ENCODE data around the gene EPHA6. TPM values are rescaled to one million over a fixed set of nuclear protein-coding genes. Genes with fewer than 3 reads are reported as not detected.
"Not testable (repeated sequence)": the region's sequence is repeated elsewhere in the genome, so short reads cannot be mapped to it uniquely, and the experiment has no call there.

EPHA6 gene
- total and polyA plus RNA-seq, 2 donors (not counting 3 experiments of a cell fraction or from before 2014, with no cell fraction given): not detected

DNA sequence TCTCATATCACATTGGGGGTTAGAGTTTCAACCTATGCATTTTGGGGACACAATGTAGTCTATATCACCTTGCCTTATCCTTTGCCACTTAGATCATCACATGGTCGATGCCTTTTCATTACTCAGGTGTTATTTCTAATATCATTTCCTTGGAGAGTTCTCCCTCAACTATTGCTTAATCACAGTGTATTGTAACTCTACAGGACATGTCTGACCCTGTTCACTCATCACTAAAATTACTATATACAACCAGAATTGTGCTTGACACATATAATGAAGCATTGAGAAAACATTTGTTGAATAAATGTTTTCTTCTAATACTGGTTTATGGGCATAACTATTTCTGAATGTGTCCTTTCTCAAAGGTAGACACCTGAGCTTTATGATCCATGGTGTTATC lies 207.4 kb downstream of the EPHA6 start:
- ChIA-PET CTCF (no interaction called here), POLR2A (no interaction called here)
- dilution Hi-C loops (cut with MboI; ENCODE audit: extremely low pct_ligation_motif_present, low sequenced_read_pairs): no loop called here
- no peak overlapping the region for H3K9ac ChIP-seq (replicated peaks; ENCODE audit: extremely low read depth, insufficient read depth, low read length)
- H3K4me1 ChIP-seq (ENCODE audit: control insufficient read depth, extremely low read depth, insufficient read depth, low read length): no peaks in the 10 kb centered on the region
- intact Hi-C loops (cut with micrococcal nuclease): no loop called here
- H3K9me3 ChIP-seq (replicated peaks; ENCODE audit: control insufficient read depth, insufficient read depth, low read length): peaks cover 2% of the 10 kb centered on the region
- no peak overlapping the region for H3K4me2 ChIP-seq (ENCODE audit: insufficient read depth, low read length)
- no peak for TF ChIP-seq POLR2A (IDR thresholded peaks at IDR 0.05; ENCODE audit: low read depth, low read length)
- TF ChIP-seq JUN (IDR thresholded peaks at IDR 0.05; ENCODE audit: borderline replicate concordance, insufficient read depth, insufficient read length, low read depth): no peak
- TF ChIP-seq GATA2 (IDR thresholded peaks at IDR 0.05; ENCODE audit: insufficient read depth, insufficient read length, low read depth, low read length): no peak
- no peak for TF ChIP-seq MYC (IDR thresholded peaks at IDR 0.05; ENCODE audit: low read depth, low read length)
- TF ChIP-seq, protein P1, sequence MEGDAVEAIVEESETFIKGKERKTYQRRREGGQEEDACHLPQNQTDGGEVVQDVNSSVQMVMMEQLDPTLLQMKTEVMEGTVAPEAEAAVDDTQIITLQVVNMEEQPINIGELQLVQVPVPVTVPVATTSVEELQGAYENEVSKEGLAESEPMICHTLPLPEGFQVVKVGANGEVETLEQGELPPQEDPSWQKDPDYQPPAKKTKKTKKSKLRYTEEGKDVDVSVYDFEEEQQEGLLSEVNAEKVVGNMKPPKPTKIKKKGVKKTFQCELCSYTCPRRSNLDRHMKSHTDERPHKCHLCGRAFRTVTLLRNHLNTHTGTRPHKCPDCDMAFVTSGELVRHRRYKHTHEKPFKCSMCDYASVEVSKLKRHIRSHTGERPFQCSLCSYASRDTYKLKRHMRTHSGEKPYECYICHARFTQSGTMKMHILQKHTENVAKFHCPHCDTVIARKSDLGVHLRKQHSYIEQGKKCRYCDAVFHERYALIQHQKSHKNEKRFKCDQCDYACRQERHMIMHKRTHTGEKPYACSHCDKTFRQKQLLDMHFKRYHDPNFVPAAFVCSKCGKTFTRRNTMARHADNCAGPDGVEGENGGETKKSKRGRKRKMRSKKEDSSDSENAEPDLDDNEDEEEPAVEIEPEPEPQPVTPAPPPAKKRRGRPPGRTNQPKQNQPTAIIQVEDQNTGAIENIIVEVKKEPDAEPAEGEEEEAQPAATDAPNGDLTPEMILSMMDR (IDR thresholded peaks at IDR 0.05; ENCODE audit: extremely low read depth in 1 of 2, insufficient read depth in 1 of 2, low read depth in 1 of 2, low read length in 2 of 2): no peak
- no peak for TF ChIP-seq EZH2 (IDR thresholded peaks at IDR 0.05; ENCODE audit: borderline replicate concordance, low read depth, low read length, severe bottlenecking)
- no peak for TF ChIP-seq FOS (IDR thresholded peaks at IDR 0.05; ENCODE audit: borderline replicate concordance, insufficient read depth, low read length)
- TF ChIP-seq, protein P2, sequence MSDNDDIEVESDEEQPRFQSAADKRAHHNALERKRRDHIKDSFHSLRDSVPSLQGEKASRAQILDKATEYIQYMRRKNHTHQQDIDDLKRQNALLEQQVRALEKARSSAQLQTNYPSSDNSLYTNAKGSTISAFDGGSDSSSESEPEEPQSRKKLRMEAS (IDR thresholded peaks at IDR 0.05; ENCODE audit: insufficient read depth, insufficient read length): no peak
- no peak for TF ChIP-seq POLR2AphosphoS5 (IDR thresholded peaks at IDR 0.05; ENCODE audit: insufficient read depth, low read depth, low read length)
- no peaks in the 10 kb centered on the region for H3K9me1 ChIP-seq (replicated peaks; ENCODE audit: control insufficient read depth, extremely low read depth, insufficient read depth, low read length)
- FAIRE-seq: no peak
- H3K4me3 ChIP-seq (replicated peaks in 1 of 3; ENCODE audit: insufficient read depth in 1 of 3, low read depth in 1 of 3, low read length in 3 of 3): no peak overlapping the region
- H2AFZ ChIP-seq (ENCODE audit: low read depth, low read length): no peak overlapping the region
- no peaks in the 10 kb centered on the region for H4K20me1 ChIP-seq (replicated peaks; ENCODE audit: control insufficient read depth, extremely low read depth, insufficient read depth, low read length)
- no peak for DNase-seq (ENCODE audit: low read depth, low spot score)
- H3K27me3 ChIP-seq (ENCODE audit: control insufficient read depth in 2 of 2, insufficient read depth in 2 of 2, low read length in 2 of 2): no peaks in the 10 kb centered on the region
- no TSS peak for BruUV-seq (replicated peaks)
- no peaks in the 10 kb centered on the region for H3K36me3 ChIP-seq (ENCODE audit: control insufficient read depth in 2 of 2, extremely low read depth in 1 of 2, insufficient read depth in 2 of 2, low read length in 2 of 2)
- no peaks in the 10 kb centered on the region for H3K79me2 ChIP-seq (ENCODE audit: control insufficient read depth, insufficient read depth, low read length)
- no peak overlapping the region for H3K27ac ChIP-seq (ENCODE audit: insufficient read depth, low read depth, low read length)

DNA sequence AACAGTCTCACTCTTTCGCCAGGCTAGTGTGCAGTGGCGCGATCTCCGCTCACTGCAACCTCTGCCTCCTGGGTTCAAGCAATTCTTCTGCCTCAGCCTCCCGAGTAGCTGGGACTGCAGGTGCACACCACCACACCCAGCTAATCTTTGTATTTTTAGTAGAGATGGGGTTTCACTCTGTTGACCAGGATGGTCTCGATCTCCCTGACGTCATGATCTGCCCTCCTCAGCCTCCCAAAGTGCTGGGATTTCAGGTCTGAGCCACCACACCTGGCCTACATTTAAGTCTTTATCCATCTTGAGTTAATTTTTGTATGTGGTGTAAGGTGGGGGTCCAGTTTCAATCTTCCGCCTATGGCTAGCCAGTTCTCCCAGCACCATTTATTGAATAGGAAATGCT lies 211.2 kb downstream of the EPHA6 start:
- H3K9me1 ChIP-seq (replicated peaks; ENCODE audit: control insufficient read depth, extremely low read depth, insufficient read depth, low read length); H2AFZ ChIP-seq (ENCODE audit: low read depth, low read length); DNase-seq (ENCODE audit: low read depth, low spot score); intact Hi-C loops (cut with micrococcal nuclease); H3K27me3 ChIP-seq (ENCODE audit: control insufficient read depth in 2 of 2, insufficient read depth in 2 of 2, low read length in 2 of 2); BruUV-seq (replicated peaks); FAIRE-seq; H3K4me3 ChIP-seq (replicated peaks in 1 of 3; ENCODE audit: insufficient read depth in 1 of 3, low read depth in 1 of 3, low read length in 3 of 3); H3K4me1 ChIP-seq (ENCODE audit: control insufficient read depth, extremely low read depth, insufficient read depth, low read length); H3K4me2 ChIP-seq (ENCODE audit: insufficient read depth, low read length); dilution Hi-C loops (cut with MboI; ENCODE audit: extremely low pct_ligation_motif_present, low sequenced_read_pairs); H3K79me2 ChIP-seq (ENCODE audit: control insufficient read depth, insufficient read depth, low read length); CTCF ChIA-PET; H3K9me3 ChIP-seq (replicated peaks; ENCODE audit: control insufficient read depth, insufficient read depth, low read length); H3K9ac ChIP-seq (replicated peaks; ENCODE audit: extremely low read depth, insufficient read depth, low read length); H3K27ac ChIP-seq (ENCODE audit: insufficient read depth, low read depth, low read length); H4K20me1 ChIP-seq (replicated peaks; ENCODE audit: control insufficient read depth, extremely low read depth, insufficient read depth, low read length); H3K36me3 ChIP-seq (ENCODE audit: control insufficient read depth in 2 of 2, extremely low read depth in 1 of 2, insufficient read depth in 2 of 2, low read length in 2 of 2); POLR2A ChIA-PET: not testable (repeated sequence)

Data from endothelial cell of umbilical vein (primary cell).